HCT116 (cell line): ENCODE data around the gene ELFN1.

Source experiments
- POLR2AphosphoS5 ChIP-seq: IDR thresholded peaks from 2 replicates; pipeline ENCODE4 v1.6.1; 2011; ENCODE audit warnings: mild to moderate bottlenecking, low read depth, low read length, moderate library complexity
- RAD21 ChIP-seq: IDR thresholded peaks from 2 replicates; pipeline ENCODE4 v1.6.1; 2012; ENCODE audit warnings: low read depth, mild to moderate bottlenecking
- YY1 ChIP-seq: IDR thresholded peaks from 2 replicates; pipeline ENCODE4 v1.6.1; 2011; ENCODE audit warnings: low read length, low read depth, moderate library complexity, mild to moderate bottlenecking; ENCODE audit not compliant: insufficient replicate concordance; ENCODE audit errors: extremely low read depth
- ZFX ChIP-seq: fragments of 450-650 bp; IDR thresholded peaks from 2 replicates; pipeline ENCODE4 v1.6.1; 2017
- TF ChIP-seq, protein P1 (sequence below), 3 experiments: fragments of 200-600 bp in 1 of 3; sonication (generic) in 1 of 3; IDR thresholded peaks in 2 of 3; conservative IDR thresholded peaks in 1 of 3; 2 replicates each; pipeline ENCODE4 v1.5.1; 2012 to 2017; ENCODE audit warnings: low read depth in 2 of 3, low read length in 2 of 3, antibody characterized with exemption in 1 of 3, borderline replicate concordance in 1 of 3, control low read depth in 1 of 3, mild to moderate bottlenecking in 1 of 3, mixed read lengths in 1 of 3, mixed run types in 1 of 3, moderate library complexity in 1 of 3; ENCODE audit not compliant: insufficient read depth in 1 of 3

DNA sequence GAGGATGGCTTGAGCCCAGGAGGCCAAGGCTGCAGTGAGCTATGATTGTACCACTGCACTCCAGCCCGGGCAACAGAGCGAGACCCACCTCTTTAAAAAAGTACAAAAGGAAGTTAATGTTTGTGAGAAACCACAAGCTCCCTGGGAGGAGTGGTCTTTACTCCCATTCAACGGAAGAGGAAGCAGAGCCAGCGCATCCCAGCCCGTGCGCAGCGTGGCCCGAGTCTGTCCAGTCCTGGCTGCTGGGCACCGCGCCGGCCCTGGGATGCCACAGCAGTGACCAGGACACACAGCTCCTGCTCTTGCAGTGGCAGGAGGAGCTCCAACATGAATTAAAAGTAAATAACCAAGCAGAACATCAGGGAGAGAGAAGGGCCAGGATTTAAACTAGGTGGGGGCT is 68.4 kb downstream of the ELFN1 start:
- TF ChIP-seq POLR2AphosphoS5 = no peak
- TF ChIP-seq, protein P1, sequence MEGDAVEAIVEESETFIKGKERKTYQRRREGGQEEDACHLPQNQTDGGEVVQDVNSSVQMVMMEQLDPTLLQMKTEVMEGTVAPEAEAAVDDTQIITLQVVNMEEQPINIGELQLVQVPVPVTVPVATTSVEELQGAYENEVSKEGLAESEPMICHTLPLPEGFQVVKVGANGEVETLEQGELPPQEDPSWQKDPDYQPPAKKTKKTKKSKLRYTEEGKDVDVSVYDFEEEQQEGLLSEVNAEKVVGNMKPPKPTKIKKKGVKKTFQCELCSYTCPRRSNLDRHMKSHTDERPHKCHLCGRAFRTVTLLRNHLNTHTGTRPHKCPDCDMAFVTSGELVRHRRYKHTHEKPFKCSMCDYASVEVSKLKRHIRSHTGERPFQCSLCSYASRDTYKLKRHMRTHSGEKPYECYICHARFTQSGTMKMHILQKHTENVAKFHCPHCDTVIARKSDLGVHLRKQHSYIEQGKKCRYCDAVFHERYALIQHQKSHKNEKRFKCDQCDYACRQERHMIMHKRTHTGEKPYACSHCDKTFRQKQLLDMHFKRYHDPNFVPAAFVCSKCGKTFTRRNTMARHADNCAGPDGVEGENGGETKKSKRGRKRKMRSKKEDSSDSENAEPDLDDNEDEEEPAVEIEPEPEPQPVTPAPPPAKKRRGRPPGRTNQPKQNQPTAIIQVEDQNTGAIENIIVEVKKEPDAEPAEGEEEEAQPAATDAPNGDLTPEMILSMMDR (IDR thresholded peaks at IDR 0.05 in 2 of 3, conservative IDR thresholded peaks at IDR 0.05 in 1 of 3; ENCODE audit: borderline replicate concordance in 1 of 3, insufficient read depth in 1 of 3, low read depth in 2 of 3, low read length in 2 of 3) = no peak
- TF ChIP-seq RAD21 = no peak
- TF ChIP-seq YY1 = no peak
- no peak for TF ChIP-seq ZFX
